ENCODE data around the gene RNU1-1.
"Not testable (repeated sequence)": the region's sequence is repeated elsewhere in the genome, so short reads cannot be mapped to it uniquely, and the experiment has no call there.

Gene RNU1-1

DNA sequence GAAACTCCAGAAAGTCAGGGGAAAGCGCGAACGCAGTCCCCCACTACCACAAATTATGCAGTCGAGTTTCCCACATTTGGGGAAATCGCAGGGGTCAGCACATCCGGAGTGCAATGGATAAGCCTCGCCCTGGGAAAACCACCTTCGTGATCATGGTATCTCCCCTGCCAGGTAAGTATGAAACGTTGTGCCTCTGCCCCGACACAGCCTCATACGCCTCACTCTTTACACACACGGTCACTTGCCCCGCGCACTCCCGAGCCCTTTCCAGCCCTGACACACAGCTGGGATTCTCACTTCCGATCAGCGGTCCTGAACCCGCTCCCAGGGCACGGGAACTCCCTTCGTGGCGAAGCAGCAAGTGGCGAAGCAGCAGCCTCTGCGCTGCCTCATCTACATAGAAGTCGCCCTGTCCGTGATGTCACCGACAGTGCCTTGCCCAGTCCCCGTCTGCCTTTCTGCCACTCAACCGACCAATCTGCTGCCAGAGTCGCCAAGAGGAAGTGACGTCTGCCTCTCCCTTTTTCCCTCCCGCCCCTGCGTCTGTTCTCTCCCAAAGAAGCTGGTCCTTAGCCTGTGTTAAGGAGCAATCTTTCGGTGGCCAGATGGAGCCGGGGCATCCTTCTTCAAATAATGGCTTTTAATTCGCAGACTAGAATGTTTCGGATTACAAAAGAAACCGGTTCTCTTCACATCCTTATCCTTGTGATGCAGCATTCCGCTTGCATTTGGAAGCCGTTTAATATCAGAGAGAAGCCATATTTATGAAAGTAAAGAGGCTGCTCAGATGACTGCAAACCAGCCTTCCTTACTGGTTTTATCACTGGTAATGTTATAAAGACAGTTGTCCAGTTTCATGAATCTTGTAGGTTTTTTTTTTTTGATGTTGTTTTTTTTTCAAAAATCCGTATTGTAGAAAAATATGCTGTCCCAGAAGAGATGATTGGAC, at the start of gene RNU1-1:
RNU1-1 (minus strand) TSS at position 179 of the 949 bp plus-strand sequence.
- DNase-seq = peak; percentile 72

DNA sequence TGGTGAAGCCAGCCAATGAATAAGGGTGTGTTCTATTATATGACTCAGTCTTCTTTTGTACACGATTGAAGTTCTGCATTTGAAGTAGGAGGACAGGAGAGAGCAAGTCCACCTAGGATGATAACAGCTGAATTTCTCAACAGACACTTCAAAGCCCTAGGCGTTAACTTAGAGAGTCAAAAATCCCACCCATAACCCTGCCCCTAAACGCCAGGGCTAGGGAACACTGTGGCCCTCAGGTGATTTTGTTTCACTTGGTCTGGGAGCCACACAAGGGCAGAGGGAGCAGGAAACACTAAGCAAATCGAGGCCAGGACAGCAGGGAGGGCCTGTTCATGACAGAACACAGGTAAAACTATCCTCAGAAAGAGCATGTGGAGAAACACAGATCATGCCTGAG, 47.0 kb upstream of the RNU1-1 start:
- DNase-seq = not testable (repeated sequence)

DNA sequence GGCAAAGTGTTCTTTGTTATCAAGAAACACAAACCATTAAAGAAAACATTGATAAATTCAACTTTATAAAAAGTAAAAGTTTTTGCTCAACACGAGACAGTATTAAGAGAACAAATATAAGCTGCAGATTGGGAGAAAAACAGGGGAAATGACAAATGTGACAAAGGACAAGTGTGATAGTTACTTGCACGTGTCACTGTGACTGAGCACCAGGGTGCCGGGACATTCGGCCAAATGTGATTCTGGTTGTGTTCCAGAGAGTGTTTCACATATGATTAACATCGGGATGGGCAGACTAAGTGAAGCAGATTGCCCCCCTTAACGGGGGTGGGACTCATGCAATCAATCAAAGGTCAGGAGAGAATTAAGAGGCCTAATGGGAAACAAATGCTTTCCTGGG, 46.4 kb upstream of the RNU1-1 start:
- not testable (repeated sequence) for DNase-seq

DNA sequence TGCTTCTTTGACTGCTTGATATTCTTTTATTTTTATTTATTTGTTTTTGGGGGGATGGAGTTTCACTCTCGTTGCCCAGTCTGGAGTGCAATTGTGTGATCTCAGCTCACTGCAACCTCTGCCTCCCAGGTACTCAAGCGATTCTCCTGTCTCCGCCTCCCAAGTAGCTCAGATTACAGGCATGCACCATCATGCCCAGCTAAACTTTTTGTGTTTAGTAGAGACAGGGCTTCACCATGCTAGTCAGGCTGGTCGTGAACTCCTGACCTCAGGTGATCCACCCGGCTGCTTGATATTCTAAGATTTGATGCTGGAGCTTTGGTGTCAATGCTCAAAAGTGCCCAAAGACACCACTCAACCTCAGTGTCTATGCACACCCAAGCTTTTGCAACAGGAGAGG, 45.6 kb upstream of the RNU1-1 start:
- not testable (repeated sequence) for DNase-seq

DNA sequence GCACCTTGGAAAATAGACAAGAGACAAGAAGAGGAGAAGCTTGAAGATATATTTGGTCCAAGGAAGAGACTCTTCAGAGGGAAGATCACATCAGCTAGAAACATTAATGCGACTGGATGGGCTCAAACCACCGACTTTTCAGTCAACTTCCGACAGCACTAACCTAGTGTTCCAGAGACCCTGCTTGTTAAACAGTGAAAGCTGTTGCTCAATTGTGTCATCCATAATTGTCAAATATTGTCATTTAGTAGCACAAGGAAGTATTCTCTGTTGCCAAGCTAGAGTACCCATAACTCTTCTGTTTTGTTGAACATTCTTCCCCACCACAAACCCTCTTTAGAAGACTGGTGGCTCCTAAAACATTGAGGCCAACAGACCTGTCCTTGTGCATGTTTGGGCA, 42.9 kb upstream of the RNU1-1 start:
- not testable (repeated sequence) for DNase-seq

DNA sequence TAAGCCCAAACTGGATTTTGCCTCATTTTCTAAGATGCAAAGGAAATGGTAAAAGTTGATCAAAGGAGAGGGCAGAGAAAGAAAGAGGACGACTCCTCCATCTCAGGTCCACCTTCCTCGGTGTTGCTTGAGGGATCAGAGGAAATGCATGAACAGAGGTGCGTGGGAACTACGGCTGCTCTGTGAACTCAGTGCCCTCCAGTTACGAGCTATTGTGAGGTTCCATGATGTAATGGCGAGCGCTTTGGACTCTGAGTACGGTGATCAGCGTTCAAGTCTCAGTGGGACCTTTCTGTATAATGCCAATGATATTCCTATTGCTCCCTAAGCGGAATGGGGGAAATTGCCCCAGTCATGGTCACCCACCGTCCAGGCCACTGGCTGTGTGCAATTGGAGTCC, 39.2 kb upstream of the RNU1-1 start:
- DNase-seq = not testable (repeated sequence)

DNA sequence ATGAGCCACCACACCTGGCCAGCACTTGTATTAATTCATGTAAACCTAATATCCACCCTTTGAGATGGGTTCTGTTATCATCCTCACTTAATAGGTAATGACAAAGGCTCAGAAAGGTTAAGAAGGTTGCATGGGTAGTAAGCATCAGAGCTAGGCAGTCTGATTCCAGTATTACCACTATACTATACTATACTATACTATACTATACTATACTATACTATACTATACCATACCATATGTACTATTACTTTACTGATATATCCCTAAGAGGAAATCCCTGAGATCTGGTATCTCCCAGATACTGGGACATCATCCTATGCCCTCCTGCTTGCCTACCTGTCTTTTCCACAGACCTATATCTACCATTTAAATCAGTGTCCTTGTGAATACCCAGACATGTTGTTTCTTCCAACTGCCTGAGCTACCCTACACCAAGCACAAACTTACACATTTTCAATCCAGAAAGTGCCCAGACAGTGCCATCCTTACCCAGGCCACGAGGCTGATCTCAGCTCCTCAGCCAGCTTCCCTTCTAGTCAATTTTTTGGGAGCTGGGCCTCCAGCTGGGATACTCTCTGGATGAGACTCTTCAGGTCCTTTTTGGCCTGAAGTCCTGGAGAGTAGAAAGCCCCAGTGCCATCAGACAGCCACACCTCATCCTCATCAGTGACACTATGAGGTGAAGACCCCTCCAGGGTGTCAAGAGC, 36.3 kb upstream of the RNU1-1 start:
- not testable (repeated sequence) for DNase-seq

DNA sequence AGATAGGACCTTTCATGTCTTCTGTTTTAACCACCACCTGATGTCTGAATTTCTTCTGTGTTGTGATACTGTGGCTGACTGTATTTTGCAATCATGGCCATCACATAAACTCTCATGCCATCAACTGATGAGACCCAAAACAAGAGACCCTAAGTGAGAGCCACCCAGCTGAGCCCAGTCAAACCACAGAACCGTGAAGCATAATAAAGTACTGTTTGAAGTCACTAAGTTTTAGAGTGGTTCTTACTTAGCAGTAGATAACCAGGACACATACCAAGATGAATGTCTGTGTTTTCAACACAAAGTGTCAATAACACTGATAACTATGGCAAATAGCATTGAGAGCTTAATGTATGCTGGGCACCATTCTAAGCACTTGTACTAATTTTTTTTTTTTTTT, 35.5 kb upstream of the RNU1-1 start:
- not testable (repeated sequence) for DNase-seq

DNA sequence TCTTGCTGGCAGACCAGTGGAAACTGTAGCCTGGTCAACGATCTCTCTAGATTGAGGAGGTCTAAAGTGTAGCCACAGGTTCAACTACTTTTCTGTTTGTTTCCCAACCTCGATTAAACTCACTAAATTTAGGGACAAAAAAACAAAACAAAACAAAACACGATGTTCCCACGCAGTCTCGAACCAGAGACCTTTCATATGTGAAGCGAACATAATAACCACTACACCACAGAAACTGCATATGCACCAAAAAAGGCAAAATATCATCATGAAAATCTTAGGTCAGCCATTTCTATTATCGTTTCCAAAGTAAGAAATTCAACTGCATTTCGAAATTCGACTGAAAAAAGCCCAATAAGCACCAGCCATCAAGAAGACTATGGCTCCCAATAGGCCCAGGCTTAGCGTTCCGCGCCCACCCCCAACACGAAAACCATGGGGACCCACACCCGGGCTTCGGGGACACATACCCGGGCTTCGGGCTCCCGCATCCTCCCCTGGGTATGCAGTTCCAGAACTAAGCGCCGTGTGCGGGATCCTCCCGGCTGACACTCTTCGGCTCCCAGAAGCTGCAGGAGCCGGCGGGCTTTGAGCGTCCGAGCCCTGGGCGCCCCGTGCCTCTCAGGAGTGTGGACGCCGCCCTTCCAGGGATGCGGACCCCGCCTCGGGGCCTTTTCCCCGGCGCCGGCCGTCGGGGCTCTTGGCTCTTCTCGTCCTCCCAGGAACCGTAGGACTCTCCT, 33.6 kb upstream of the RNU1-1 start:
- DNase-seq = not testable (repeated sequence)

DNA sequence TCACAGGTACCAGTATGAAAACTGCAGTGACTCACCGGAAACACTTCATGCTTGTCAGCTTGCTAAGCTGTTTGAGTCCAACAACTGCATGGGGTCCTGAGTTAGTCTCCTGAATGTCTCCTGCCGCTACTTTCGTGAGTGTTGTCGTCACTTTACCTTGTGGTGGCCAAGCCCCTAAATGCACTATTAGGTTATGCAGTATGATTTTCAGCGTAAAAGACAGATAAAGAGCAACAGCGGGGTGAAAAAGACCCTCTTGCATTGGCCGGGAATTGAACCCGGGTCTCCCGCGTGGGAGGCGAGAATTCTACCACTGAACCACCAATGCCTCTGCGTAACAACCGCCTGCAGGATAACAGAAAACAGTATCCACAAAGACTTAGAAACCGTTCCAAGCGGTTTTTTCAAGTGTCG, 31.6 kb upstream of the RNU1-1 start:
- DNase-seq = not testable (repeated sequence)

DNA sequence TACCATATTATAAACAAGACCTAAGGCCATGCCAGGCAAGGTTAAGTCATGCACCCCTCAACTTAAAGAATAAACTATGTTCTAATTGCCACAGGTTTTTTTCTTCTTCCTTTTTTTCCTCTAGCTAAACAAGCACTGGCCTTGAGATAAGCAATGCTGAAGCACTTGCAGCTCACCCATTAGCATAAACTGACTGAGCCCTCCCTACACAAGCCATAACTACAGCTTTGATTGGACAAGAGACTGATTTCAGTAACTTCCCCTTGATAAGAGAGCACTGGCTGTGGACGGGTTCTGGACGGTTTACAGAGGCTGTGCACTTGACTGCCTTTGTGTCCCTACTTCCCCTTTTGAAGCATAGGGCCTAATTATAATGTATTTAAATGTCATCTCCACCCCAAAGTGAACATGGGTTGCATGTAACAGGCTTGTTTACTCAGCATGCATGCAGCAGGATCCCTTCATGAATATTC, 26.4 kb upstream of the RNU1-1 start:
- DNase-seq = not testable (repeated sequence)

DNA sequence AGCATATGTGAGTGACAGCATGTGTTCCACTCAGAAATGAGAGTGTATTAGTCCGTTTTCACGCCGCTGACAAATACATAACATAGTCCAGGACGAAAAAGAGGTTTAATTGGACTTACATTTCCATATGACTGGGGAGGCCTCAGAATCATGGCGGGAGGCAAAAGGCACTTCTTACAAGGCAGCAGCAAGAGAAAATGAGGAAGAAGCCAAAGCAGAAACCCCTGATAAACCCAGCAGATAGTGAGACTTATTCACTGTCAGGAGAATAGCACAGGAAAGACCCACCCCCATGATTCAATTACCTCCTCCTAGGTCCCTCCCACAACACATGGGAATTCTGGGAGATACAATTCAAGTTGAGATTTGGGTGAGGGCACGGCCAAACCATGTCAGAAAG, 23.4 kb upstream of the RNU1-1 start:
- not testable (repeated sequence) for DNase-seq

DNA sequence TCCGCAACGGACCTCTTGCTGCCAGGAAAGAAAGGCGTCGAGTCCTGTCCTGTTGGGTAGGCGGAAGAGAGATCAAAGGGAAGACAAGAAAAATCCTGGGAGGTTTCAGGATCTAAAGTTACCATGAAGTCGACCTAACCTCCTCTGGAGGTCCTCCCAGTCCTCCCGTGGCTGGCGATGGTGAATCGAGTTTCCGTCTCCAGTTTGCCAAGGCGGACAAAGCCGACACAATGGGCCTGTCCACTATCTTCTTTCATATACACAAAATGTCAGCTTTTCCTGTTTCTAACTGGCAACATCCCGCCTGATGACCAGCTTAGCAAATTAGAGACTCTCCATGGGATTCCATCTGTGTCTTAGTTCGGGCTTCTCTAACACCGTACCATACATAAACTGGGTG, 22.7 kb upstream of the RNU1-1 start:
- DNase-seq = not testable (repeated sequence)

DNA sequence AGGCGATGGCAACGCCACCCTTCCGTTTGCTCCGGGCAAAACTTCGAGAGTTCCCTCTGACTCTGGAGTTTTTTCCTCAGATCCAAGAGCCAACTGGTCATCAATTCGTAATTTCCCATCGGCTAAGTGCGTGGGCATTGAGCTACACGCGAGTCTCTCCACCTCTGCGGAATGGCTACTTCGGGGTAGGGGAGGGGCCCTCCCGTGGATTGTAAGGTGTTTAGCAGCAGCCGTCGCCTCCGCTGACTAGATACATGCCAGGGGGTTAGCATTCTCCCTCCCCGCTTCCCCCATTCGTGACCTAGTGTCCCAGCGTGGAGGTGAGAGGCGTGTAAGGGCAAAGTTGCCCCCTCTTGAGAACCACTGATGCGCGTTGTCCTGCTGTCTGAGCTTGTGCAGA, 21.8 kb upstream of the RNU1-1 start:
- DNase-seq = not testable (repeated sequence)

DNA sequence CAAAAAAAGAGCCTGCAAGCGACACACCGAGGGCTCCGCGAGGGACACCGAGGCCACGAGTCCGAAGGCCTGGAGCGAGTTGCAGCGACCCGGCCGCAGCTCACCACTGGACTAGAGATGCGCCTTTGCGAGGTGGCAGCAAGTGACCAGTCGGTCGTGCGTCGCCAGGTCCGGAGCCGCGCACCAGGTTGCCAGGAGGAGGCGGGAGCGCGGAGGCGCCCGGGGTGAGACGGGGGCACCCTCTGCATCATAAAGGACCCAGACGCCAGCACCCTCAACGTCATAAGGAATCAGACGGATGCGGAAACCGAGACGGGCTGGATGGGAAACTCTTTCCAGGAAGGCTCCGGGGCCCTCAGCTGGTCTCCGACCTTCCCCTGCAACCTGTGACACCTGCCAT, 21.4 kb upstream of the RNU1-1 start:
- not testable (repeated sequence) for DNase-seq

DNA sequence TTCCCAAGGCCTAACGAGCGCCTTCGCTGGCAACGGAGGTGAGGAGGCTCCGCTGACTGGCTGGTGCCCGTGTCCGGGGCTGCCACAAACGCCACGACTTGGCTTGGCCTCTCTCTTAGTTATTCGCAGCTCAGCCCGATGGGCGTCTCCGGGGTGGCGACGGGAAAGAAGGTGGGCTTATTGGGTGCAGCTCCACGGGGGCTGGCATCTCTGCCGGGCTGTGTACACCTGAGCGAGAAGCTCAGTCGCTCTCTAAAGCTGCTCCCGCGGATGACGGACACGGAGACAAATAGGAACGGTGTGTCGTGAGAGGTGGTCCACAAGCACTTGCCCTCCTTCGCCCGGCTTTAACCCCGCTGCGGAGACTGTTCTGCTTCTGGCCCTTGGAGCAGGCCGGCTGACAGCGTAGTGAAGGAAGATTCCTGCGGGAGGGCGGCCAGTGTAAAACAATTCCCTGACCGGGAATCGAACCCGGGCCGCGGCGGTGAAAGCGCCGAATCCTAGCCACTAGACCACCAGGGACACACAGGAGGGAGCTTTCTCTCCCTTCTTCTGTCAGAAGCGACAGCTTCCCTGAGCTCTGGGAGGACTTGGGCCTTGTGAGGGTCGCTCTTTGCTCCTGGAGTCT, 20.9 kb upstream of the RNU1-1 start:
- DNase-seq = not testable (repeated sequence)

DNA sequence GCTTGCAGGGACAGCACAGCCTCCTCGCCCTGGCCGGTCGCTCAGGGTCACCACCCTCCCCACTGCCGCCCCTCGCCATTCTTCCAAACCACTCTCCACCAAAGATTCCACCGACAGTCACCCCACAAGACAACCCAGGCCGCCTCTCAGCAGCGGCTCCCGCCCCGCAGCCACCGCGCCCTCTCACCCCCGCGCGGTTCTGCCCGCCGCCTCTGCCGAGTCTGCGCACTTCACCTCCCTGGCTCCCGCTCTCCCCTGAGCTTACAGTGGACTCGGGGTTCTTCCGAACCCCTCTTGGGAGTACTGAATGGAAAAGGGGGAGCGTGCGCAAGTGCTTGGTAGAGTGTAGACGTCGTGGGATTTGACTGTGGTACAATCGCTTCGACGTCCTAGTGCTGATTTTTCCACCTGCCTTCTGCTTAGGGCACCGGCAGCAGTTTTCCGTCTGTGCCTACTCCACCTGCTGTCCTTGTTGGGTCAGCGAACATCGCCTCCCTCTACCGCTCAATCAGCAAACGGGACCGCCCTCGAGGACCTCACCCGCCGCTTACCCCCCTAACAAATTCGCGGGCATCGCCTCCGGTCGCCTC, 20.2 kb upstream of the RNU1-1 start:
- DNase-seq = not testable (repeated sequence)

DNA sequence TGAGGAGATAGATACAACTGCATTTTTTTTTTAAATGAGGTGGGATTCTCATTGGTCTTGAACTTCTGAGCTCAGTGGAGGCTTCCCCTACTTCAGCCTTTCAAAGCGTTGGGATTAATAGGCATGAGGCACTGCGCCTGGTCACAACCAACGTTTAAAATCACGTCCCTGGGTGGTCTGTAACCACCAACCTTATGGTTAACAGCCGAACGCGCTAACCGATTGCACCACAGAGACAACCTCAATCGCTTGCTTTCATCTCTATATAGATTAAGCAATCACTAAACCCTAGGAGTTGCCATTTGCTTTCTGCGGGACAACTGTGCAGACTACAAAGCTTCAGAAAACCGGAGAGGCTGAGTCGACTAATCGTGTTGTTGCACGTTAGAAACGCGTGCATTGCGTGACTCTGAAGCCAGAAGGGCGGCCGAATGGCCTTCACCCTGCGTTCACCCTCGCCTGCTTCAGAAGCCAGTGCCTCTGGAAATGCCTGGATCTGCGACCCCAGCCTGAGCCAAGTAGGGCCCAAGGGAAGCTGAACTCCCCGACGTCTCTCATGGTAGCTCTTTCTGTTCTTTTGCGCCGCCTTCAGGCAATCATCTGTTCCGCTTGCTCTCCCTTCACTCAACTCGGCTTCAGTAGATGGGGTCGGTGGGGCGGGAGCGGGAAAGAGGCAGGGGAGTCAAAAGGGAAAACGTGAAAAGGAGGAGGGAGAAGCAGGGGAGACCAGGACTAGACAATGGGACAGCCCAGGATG, 18.3 kb upstream of the RNU1-1 start:
- DNase-seq = not testable (repeated sequence)

DNA sequence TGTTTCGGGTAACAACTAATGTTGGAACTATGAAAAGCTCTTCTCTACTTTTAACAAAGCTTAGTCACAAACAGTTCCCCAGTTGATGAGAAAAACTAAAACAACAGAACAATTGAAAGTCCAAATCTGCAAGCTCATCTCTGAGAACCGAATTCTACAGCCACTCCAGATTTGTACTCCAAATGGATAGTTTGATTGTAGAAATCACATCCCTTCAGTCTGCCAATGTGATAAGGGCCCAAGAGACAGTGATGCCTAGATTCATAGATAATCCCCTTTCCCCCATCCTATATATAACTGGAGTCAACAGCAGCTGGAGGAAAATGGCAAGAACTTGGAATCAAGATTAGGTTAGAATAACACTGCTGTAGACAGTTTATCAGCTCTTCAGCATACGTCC, 14.3 kb upstream of the RNU1-1 start:
- not testable (repeated sequence) for DNase-seq

DNA sequence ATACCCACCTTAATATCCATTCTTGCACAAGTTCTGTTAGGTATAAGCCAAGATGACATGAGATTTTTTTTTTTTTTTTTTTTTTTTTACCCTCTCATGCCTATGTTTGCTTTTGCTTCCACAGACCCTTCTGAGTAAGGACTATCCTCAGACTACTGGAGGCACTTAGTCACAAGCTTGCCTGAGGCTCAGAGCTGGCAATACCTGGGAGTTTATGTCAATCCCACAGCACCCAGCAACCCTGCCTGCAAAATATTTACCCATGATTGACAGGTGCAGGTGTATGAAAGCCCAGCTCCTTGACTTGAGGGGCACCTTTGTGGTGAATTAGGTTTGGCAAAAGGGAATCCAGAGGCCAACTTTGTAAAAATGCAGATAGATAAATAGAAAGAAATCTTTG, 11.7 kb upstream of the RNU1-1 start:
- not testable (repeated sequence) for DNase-seq

DNA sequence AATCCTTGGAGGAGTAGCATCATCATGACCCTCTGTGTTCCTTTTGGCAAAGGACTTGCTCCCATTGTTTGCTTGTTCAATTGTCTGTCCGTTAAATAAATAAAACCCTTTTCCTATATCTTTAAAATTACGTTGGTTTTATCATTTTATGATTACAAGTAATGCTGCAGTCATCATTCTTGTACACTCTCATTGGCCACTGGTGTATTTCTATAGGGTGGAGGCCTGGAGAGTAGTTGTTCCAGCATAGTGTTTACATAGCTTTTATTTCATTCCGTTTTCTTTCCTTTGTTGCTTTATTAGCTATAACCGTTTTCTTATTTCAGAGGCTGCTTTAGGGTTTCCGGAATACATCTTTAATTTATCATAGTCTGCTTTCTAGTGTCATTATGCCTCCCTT, 7.6 kb upstream of the RNU1-1 start:
- not testable (repeated sequence) for DNase-seq

DNA sequence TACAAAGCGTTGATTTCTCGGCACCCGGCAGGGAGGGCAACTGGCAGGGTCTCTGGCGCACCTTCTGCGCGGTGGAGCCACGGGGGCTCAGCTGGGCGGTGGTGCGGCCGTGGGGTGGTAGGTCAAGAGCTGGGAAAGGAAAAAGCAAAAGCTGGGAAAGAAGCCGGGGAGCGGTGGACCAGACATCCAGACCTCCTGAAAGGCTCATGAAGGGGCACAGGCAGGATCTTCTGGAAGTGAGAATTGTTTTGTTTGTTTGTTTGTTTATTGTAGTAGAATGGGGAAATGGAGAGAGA, 7.2 kb upstream of the RNU1-1 start:
- DNase-seq = no peak

Measured in NCI-H345 (cell line).